ENCODE results near the gene NADK2.
"Not testable (repeated sequence)": the region's sequence is repeated elsewhere in the genome, so short reads cannot be mapped to it uniquely, and the experiment has no call there.

Gene NADK2

GRCh38 chr5:36198783-36199182 is 42.9 kb downstream of the NADK2 start:
- H3K9me3 ChIP-seq (replicated peaks; ENCODE audit: low read length); H3K4me2 ChIP-seq (ENCODE audit: low read length): not testable (repeated sequence)
- peaks cover 23% of the 10 kb centered on the region for H3K36me3 ChIP-seq (ENCODE audit: insufficient read depth, low read length)

GRCh38 chr5:36198281-36198680 is 43.4 kb downstream of the NADK2 start:
- H3K27me3 ChIP-seq (ENCODE audit: control insufficient read depth, insufficient read depth, low read length) = no peaks in the 10 kb centered on the region
- H3K4me1 ChIP-seq (ENCODE audit: control insufficient read depth, insufficient read depth, low read length) = peaks cover 6% of the 10 kb centered on the region
- H3K36me3 ChIP-seq (ENCODE audit: insufficient read depth, low read length) = peaks cover 23% of the 10 kb centered on the region
- no peak overlapping the region for H3K4me3 ChIP-seq (ENCODE audit: low read length)
- H3K4me2 ChIP-seq (ENCODE audit: low read length) = no peak overlapping the region
- no peaks in the 10 kb centered on the region for H3K9me3 ChIP-seq (replicated peaks; ENCODE audit: low read length)
- H3K9ac ChIP-seq (ENCODE audit: low read depth, low read length) = no peak overlapping the region

More at GRCh38 chr5:36198783-36199182, 42.9 kb downstream of the NADK2 start:
- not testable (repeated sequence) for H3K4me1 ChIP-seq (ENCODE audit: control insufficient read depth, insufficient read depth, low read length); H3K4me3 ChIP-seq (ENCODE audit: low read length); H3K27me3 ChIP-seq (ENCODE audit: control insufficient read depth, insufficient read depth, low read length); H3K9ac ChIP-seq (ENCODE audit: low read depth, low read length)

- H3K27me3 ChIP-seq (ENCODE audit: control insufficient read depth, insufficient read depth, low read length) = no peaks in the 10 kb centered on the region
- no peaks in the 10 kb centered on the region for H3K4me1 ChIP-seq (ENCODE audit: control insufficient read depth, insufficient read depth, low read length)
- H3K9ac ChIP-seq (ENCODE audit: low read depth, low read length) = no peak overlapping the region
- H3K4me2 ChIP-seq (ENCODE audit: low read length) = no peak overlapping the region
- no peak overlapping the region for H3K4me3 ChIP-seq (ENCODE audit: low read length)
- peaks cover 12% of the 10 kb centered on the region for H3K36me3 ChIP-seq (ENCODE audit: insufficient read depth, low read length)
- H3K9me3 ChIP-seq (replicated peaks; ENCODE audit: low read length) = no peaks in the 10 kb centered on the region
Measured at GRCh38 chr5:36193746-36194145, 48.0 kb downstream of the NADK2 start.

GRCh38 chr5:36184408-36184807 is 57.3 kb downstream of the NADK2 start:
- H3K27me3 ChIP-seq (ENCODE audit: control insufficient read depth, insufficient read depth, low read length); H3K9me3 ChIP-seq (replicated peaks; ENCODE audit: low read length); H3K4me2 ChIP-seq (ENCODE audit: low read length); H3K4me3 ChIP-seq (ENCODE audit: low read length); H3K4me1 ChIP-seq (ENCODE audit: control insufficient read depth, insufficient read depth, low read length); H3K9ac ChIP-seq (ENCODE audit: low read depth, low read length): not testable (repeated sequence)
- H3K36me3 ChIP-seq (ENCODE audit: insufficient read depth, low read length) = peaks cover 31% of the 10 kb centered on the region

- no peaks in the 10 kb centered on the region for H3K27me3 ChIP-seq (ENCODE audit: control insufficient read depth, insufficient read depth, low read length)
- peaks cover 52% of the 10 kb centered on the region for H3K36me3 ChIP-seq (ENCODE audit: insufficient read depth, low read length)
- no peak overlapping the region for H3K9ac ChIP-seq (ENCODE audit: low read depth, low read length)
- H3K4me3 ChIP-seq (ENCODE audit: low read length) = no peak overlapping the region
- H3K4me1 ChIP-seq (ENCODE audit: control insufficient read depth, insufficient read depth, low read length) = no peaks in the 10 kb centered on the region
- H3K9me3 ChIP-seq (replicated peaks; ENCODE audit: low read length) = no peaks in the 10 kb centered on the region
- no peak overlapping the region for H3K4me2 ChIP-seq (ENCODE audit: low read length)
Measured at GRCh38 chr5:36181774-36182173, 60.0 kb downstream of the NADK2 start.

GRCh38 chr5:36180556-36181350 is 61.0 kb downstream of the NADK2 start:
- Histone ChIP-seq H3K4me1 (ENCODE audit: control insufficient read depth, insufficient read depth, low read length) (no peaks in the 10 kb centered on the region), H3K9ac (ENCODE audit: low read depth, low read length) (no peak overlapping the region), H3K4me2 (ENCODE audit: low read length) (no peak overlapping the region), H3K9me3 (replicated peaks; ENCODE audit: low read length) (no peaks in the 10 kb centered on the region), H3K4me3 (ENCODE audit: low read length) (no peak overlapping the region), H3K36me3 (ENCODE audit: insufficient read depth, low read length) (peaks cover 56% of the 10 kb centered on the region), H3K27me3 (ENCODE audit: control insufficient read depth, insufficient read depth, low read length) (no peaks in the 10 kb centered on the region)

- Histone ChIP-seq H3K9me3 (replicated peaks; ENCODE audit: low read length) (no peaks in the 10 kb centered on the region), H3K9ac (ENCODE audit: low read depth, low read length) (no peak overlapping the region), H3K4me1 (ENCODE audit: control insufficient read depth, insufficient read depth, low read length) (no peaks in the 10 kb centered on the region), H3K36me3 (ENCODE audit: insufficient read depth, low read length) (peaks cover 56% of the 10 kb centered on the region), H3K4me3 (ENCODE audit: low read length) (no peak overlapping the region), H3K27me3 (ENCODE audit: control insufficient read depth, insufficient read depth, low read length) (no peaks in the 10 kb centered on the region), H3K4me2 (ENCODE audit: low read length) (no peak overlapping the region)
Measured at GRCh38 chr5:36179950-36180349, 61.8 kb downstream of the NADK2 start.

GRCh38 chr5:36178524-36178890 is 63.2 kb downstream of the NADK2 start:
- Histone ChIP-seq H3K36me3 (ENCODE audit: insufficient read depth, low read length) (peaks cover 57% of the 10 kb centered on the region), H3K4me1 (ENCODE audit: control insufficient read depth, insufficient read depth, low read length) (no peaks in the 10 kb centered on the region), H3K27me3 (ENCODE audit: control insufficient read depth, insufficient read depth, low read length) (no peaks in the 10 kb centered on the region), H3K9me3 (replicated peaks; ENCODE audit: low read length) (no peaks in the 10 kb centered on the region), H3K4me2 (ENCODE audit: low read length) (no peak overlapping the region), H3K4me3 (ENCODE audit: low read length) (no peak overlapping the region), H3K9ac (ENCODE audit: low read depth, low read length) (no peak overlapping the region)

GRCh38 chr5:36177715-36178523 is 63.8 kb downstream of the NADK2 start:
- no peak overlapping the region for H3K4me2 ChIP-seq (ENCODE audit: low read length)
- no peaks in the 10 kb centered on the region for H3K27me3 ChIP-seq (ENCODE audit: control insufficient read depth, insufficient read depth, low read length)
- no peaks in the 10 kb centered on the region for H3K9me3 ChIP-seq (replicated peaks; ENCODE audit: low read length)
- no peaks in the 10 kb centered on the region for H3K4me1 ChIP-seq (ENCODE audit: control insufficient read depth, insufficient read depth, low read length)
- H3K9ac ChIP-seq (ENCODE audit: low read depth, low read length) = no peak overlapping the region
- no peak overlapping the region for H3K4me3 ChIP-seq (ENCODE audit: low read length)
- peaks cover 63% of the 10 kb centered on the region for H3K36me3 ChIP-seq (ENCODE audit: insufficient read depth, low read length)

GRCh38 chr5:36177154-36177553 is 64.6 kb downstream of the NADK2 start:
- H3K36me3 ChIP-seq (ENCODE audit: insufficient read depth, low read length) = peaks cover 68% of the 10 kb centered on the region
- no peaks in the 10 kb centered on the region for H3K27me3 ChIP-seq (ENCODE audit: control insufficient read depth, insufficient read depth, low read length)
- no peak overlapping the region for H3K9ac ChIP-seq (ENCODE audit: low read depth, low read length)
- no peaks in the 10 kb centered on the region for H3K9me3 ChIP-seq (replicated peaks; ENCODE audit: low read length)
- H3K4me3 ChIP-seq (ENCODE audit: low read length) = no peak overlapping the region
- no peak overlapping the region for H3K4me2 ChIP-seq (ENCODE audit: low read length)
- no peaks in the 10 kb centered on the region for H3K4me1 ChIP-seq (ENCODE audit: control insufficient read depth, insufficient read depth, low read length)

GRCh38 chr5:36175043-36175442 is 66.7 kb downstream of the NADK2 start:
- H3K4me2 ChIP-seq (ENCODE audit: low read length) = no peak overlapping the region
- no peaks in the 10 kb centered on the region for H3K4me1 ChIP-seq (ENCODE audit: control insufficient read depth, insufficient read depth, low read length)
- H3K9ac ChIP-seq (ENCODE audit: low read depth, low read length) = no peak overlapping the region
- H3K9me3 ChIP-seq (replicated peaks; ENCODE audit: low read length) = no peaks in the 10 kb centered on the region
- H3K36me3 ChIP-seq (ENCODE audit: insufficient read depth, low read length) = peaks cover 71% of the 10 kb centered on the region
- no peaks in the 10 kb centered on the region for H3K27me3 ChIP-seq (ENCODE audit: control insufficient read depth, insufficient read depth, low read length)
- H3K4me3 ChIP-seq (ENCODE audit: low read length) = no peak overlapping the region

Measured in skeletal muscle satellite cell (primary cell).